C4-2B (cell line): ENCODE measurements around the gene CASQ2.

Experiments used
- H3K27ac ChIP-seq: fragments of 450-650 bp; 2 replicates; pipeline ENCODE4 v1.5.1; 2017
- ZFX ChIP-seq: fragments of 450-650 bp; IDR thresholded peaks from 2 replicates; pipeline ENCODE4 v1.6.1; 2017
- TF ChIP-seq, protein P1 (sequence below): fragments of 450-650 bp; conservative IDR thresholded peaks from 2 replicates; pipeline ENCODE4 v1.5.1; 2017; ENCODE audit warnings: mild to moderate bottlenecking

The CASQ2 gene

DNA sequence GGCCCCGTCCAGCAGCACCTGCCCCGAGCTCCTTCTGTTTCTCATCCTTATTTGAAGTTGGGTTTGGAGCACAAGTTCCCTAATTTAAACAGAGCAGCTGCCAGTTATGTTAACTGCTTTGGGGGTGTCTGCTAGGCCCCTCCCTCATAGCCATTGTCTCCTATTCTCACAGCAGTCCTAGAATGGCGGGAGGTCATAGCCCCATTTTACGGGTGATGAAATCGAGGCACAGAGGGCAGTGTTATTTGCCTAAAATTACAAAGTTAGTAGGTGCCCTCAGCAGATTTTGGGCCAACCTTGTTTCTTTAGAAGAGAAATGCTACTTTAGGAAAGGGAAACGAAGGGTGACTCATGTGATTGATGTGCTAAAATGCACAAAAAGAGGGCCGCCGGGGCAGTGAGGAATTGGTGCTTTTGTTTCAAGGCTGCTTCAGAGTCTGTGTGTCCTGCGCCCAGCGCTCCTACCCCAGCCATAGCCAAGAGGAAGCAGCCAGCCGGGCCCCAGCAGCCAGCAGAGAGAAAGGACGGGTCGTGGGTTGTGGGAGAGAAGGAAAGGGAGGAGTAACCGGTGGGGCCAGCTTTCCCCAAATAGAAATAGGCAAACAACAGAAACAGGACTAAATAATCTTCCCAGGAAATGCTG, 113.7 kb downstream of the CASQ2 start:
- peak overlapping the region; percentile 36 for H3K27ac ChIP-seq
- TF ChIP-seq ZFX, result no peak
- TF ChIP-seq, protein P1, sequence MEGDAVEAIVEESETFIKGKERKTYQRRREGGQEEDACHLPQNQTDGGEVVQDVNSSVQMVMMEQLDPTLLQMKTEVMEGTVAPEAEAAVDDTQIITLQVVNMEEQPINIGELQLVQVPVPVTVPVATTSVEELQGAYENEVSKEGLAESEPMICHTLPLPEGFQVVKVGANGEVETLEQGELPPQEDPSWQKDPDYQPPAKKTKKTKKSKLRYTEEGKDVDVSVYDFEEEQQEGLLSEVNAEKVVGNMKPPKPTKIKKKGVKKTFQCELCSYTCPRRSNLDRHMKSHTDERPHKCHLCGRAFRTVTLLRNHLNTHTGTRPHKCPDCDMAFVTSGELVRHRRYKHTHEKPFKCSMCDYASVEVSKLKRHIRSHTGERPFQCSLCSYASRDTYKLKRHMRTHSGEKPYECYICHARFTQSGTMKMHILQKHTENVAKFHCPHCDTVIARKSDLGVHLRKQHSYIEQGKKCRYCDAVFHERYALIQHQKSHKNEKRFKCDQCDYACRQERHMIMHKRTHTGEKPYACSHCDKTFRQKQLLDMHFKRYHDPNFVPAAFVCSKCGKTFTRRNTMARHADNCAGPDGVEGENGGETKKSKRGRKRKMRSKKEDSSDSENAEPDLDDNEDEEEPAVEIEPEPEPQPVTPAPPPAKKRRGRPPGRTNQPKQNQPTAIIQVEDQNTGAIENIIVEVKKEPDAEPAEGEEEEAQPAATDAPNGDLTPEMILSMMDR, result no peak

DNA sequence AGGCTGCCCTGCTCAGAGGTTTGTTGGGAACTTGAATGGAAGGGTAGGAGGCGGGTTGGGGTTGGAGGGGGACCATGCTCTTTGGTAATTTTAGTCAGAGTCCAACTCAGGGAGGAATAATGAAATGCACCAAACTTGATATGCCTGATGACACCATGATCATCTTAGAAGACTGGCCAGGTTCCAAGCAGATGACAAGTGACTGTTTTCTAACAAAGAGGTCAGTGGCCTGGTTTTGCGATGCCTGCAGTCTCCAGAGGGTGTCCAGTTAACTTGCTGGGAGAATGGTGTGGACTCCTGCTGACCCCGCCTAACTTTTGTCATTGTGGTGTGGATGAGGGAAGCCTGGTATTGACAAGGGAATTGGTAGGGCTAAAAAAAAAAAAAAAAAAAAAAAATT, 114.4 kb downstream of the CASQ2 start:
- TF ChIP-seq, protein P1, result no peak
- TF ChIP-seq ZFX, result no peak
- no peak overlapping the region for H3K27ac ChIP-seq

DNA sequence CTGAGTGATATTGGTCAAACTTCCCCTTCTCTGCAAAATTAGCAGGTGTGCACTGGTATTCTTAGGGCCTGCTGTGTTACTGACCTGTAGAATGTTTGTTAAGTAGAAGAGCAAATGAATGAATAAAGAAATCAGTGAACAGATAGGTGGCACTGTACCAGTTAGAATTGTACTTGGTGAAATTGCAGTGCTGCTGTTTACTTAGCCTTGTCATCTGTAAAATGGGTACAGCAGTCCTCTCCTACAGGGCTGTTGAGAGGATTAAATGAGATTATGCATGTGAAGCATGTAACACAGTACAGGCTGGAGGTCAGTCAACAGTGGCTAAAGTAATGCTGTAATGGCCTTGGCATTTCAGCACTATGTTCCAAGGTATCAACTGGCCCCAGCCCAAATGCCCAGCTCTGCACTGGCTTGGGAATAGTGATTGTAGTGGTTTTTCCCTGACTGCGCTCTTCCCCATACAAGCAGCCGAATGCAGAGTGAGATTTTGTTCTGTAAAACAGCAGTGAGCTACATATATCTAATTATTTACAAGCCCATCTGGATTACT, 116.2 kb downstream of the CASQ2 start:
- TF ChIP-seq, protein P1, result no peak
- TF ChIP-seq ZFX, result no peak
- H3K27ac ChIP-seq, result no peak overlapping the region

DNA sequence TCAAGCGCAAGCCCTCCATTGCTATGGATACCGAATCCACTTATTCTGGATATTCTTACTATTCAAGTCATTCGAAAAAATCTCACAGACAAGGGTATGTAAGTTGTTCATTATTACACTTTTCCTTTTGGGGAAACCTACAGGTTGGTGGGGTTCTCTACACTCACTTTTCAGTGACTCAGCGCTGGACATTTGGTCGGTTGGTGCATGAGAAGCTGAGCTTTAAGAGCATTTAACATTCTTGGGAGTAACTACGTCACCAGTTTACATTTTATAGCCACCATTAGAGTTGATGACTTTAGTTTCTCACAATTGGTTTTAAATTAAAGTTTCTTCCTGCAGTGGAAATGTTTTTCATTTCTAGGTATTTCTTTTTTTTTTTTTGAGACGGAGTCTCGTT, 117.1 kb downstream of the CASQ2 start:
- no peak overlapping the region for H3K27ac ChIP-seq
- no peak for TF ChIP-seq ZFX
- TF ChIP-seq, protein P1, result no peak

DNA sequence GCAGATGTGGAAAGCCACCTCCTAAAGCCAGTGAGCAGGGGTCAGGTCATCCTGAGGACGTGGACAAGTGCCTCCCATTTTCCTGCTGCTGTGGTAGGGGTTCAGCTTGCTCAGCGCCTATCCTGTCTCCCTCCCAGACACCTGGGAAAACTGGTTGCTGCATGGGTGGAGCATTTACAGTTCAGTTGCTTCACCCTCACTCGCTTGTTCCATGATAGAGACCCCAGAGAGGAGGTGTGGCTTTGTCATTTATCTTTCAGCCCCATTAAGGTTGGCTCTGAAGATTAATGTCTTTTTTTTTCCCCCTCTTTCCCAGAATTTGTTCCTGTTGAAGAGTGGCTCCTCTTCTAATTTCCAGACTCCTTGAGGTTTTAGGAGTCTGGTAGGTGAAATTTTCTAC, 117.6 kb downstream of the CASQ2 start:
- TF ChIP-seq ZFX, result no peak
- TF ChIP-seq, protein P1, result no peak
- H3K27ac ChIP-seq, result no peak overlapping the region
